Osteoblast (primary cell): Measurements from ENCODE around the gene FTH1. TPM values are rescaled to one million over a fixed set of nuclear protein-coding genes. Genes with fewer than 3 reads are reported as not detected.

Experiments used
- DNase-seq: peaks from one replicate; pipeline ENCODE4 v3.0.0; 2011; ENCODE audit warnings: low spot score, mixed read lengths; ENCODE audit not compliant: insufficient read length; ENCODE audit errors: missing footprints
- H2AFZ ChIP-seq: 2 replicates; pipeline ENCODE4 v1.6.0; 2011; ENCODE audit warnings: mild to moderate bottlenecking, low read length
- H3K27ac ChIP-seq: 2 replicates; pipeline ENCODE4 v1.5.1; 2011; ENCODE audit warnings: mild to moderate bottlenecking, low read depth, low read length, moderate library complexity
- H3K27me3 ChIP-seq: 2 replicates; pipeline ENCODE4 v1.6.0; 2012; ENCODE audit warnings: mild to moderate bottlenecking, control low read depth, inconsistent platforms, low read length, moderate library complexity; ENCODE audit not compliant: insufficient read depth
- H3K36me3 ChIP-seq: 2 replicates; pipeline ENCODE4 v1.5.1; 2011; ENCODE audit warnings: mild to moderate bottlenecking, low read length, control low read depth, moderate library complexity; ENCODE audit not compliant: insufficient read depth
- H3K4me1 ChIP-seq: 2 replicates; pipeline ENCODE4 v1.5.1; 2011; ENCODE audit warnings: mild to moderate bottlenecking, low read length, control low read depth, moderate library complexity; ENCODE audit not compliant: insufficient read depth
- H3K4me2 ChIP-seq: 2 replicates; pipeline ENCODE4 v1.6.0; 2011; ENCODE audit warnings: mild to moderate bottlenecking, low read length; ENCODE audit not compliant: insufficient read depth
- H3K4me3 ChIP-seq: fragments of 200-600 bp; sonication (generic); 3 replicates; pipeline ENCODE4 v1.5.1; 2012; ENCODE audit warnings: mild to moderate bottlenecking, low read length, inconsistent platforms; ENCODE audit not compliant: insufficient read depth
- H3K79me2 ChIP-seq: 2 replicates; pipeline ENCODE4 v1.6.0; 2012; ENCODE audit warnings: mild to moderate bottlenecking, low read length, control low read depth, inconsistent platforms; ENCODE audit not compliant: insufficient read depth
- H3K9me3 ChIP-seq: 2 replicates; pipeline ENCODE4 v1.5.1; 2011; ENCODE audit warnings: low read depth, low read length, control low read depth
- H4K20me1 ChIP-seq: 2 replicates; pipeline ENCODE4 v1.6.0; 2012; ENCODE audit warnings: mild to moderate bottlenecking, low read length, control low read depth; ENCODE audit not compliant: insufficient read depth
- CTCF ChIP-seq: IDR thresholded peaks from 2 replicates; pipeline ENCODE4 v1.5.1; 2011; ENCODE audit warnings: mild to moderate bottlenecking, low read depth, low read length, moderate library complexity; ENCODE audit errors: extremely low read depth
- total RNA-seq: library from RNA; depleted of rRNA; stranded (reverse); fragments of >200 nt; gene quantifications from 2 replicates; pipeline ENCODE4 v1.2.3, GENCODE V29; 2012

The FTH1 gene
- total RNA-seq, 1 donor, result 1,507 TPM

GRCh38 chr11:61985869-61986268 lies 18.4 kb upstream of the FTH1 start:
- no peaks in the 10 kb centered on the region for H4K20me1 ChIP-seq
- H2AFZ ChIP-seq, result no peak overlapping the region
- H3K9me3 ChIP-seq, result no peaks in the 10 kb centered on the region
- no peak overlapping the region for H3K27ac ChIP-seq
- no peaks in the 10 kb centered on the region for H3K27me3 ChIP-seq
- no peak overlapping the region for H3K4me2 ChIP-seq
- no peak overlapping the region for H3K4me3 ChIP-seq
- no peaks in the 10 kb centered on the region for H3K4me1 ChIP-seq
- no peaks in the 10 kb centered on the region for H3K36me3 ChIP-seq
- DNase-seq, result no peak
- TF ChIP-seq CTCF, result no peak
- H3K79me2 ChIP-seq, result no peaks in the 10 kb centered on the region

GRCh38 chr11:61983419-61983818 lies 16.0 kb upstream of the FTH1 start:
- no peaks in the 10 kb centered on the region for H3K27me3 ChIP-seq
- peak; percentile 31 for DNase-seq
- H3K4me3 ChIP-seq, result no peak overlapping the region
- peaks cover 6% of the 10 kb centered on the region for H3K4me1 ChIP-seq
- no peaks in the 10 kb centered on the region for H3K9me3 ChIP-seq
- no peak overlapping the region for H2AFZ ChIP-seq
- no peak overlapping the region for H3K27ac ChIP-seq
- no peaks in the 10 kb centered on the region for H3K79me2 ChIP-seq
- H3K36me3 ChIP-seq, result no peaks in the 10 kb centered on the region
- H3K4me2 ChIP-seq, result no peak overlapping the region
- TF ChIP-seq CTCF, result no peak
- H4K20me1 ChIP-seq, result no peaks in the 10 kb centered on the region

- TF ChIP-seq CTCF, result no peak
- H3K9me3 ChIP-seq, result no peaks in the 10 kb centered on the region
- H3K4me3 ChIP-seq, result no peak overlapping the region
- H3K27me3 ChIP-seq, result no peaks in the 10 kb centered on the region
- H3K4me1 ChIP-seq, result peaks cover 12% of the 10 kb centered on the region
- no peak overlapping the region for H3K4me2 ChIP-seq
- H2AFZ ChIP-seq, result peak overlapping the region; percentile 42
- no peaks in the 10 kb centered on the region for H4K20me1 ChIP-seq
- no peaks in the 10 kb centered on the region for H3K36me3 ChIP-seq
- DNase-seq, result no peak
- no peak overlapping the region for H3K27ac ChIP-seq
- H3K79me2 ChIP-seq, result no peaks in the 10 kb centered on the region
These were observed 13.5 kb upstream of the FTH1 start for GRCh38 chr11:61980783-61981541.

GRCh38 chr11:61978703-61979661 lies 11.5 kb upstream of the FTH1 start:
- H3K36me3 ChIP-seq, result no peaks in the 10 kb centered on the region
- peak overlapping the region; percentile 10 for H3K4me2 ChIP-seq
- peaks cover 20% of the 10 kb centered on the region for H3K4me1 ChIP-seq
- H3K27ac ChIP-seq, result peak overlapping the region; percentile 32
- no peak for DNase-seq
- no peaks in the 10 kb centered on the region for H3K79me2 ChIP-seq
- TF ChIP-seq CTCF, result no peak
- no peak overlapping the region for H3K4me3 ChIP-seq
- H3K9me3 ChIP-seq, result no peaks in the 10 kb centered on the region
- no peaks in the 10 kb centered on the region for H4K20me1 ChIP-seq
- no peaks in the 10 kb centered on the region for H3K27me3 ChIP-seq
- H2AFZ ChIP-seq, result peak overlapping the region; percentile 60
